Mesothelial cell of epicardium (in vitro differentiated cells): Measurements from ENCODE around the gene PLSCR1. TPM values are rescaled to one million over a fixed set of nuclear protein-coding genes. Genes with fewer than 3 reads are reported as not detected.

ENCODE experiments used
- DNase-seq, 2 experiments: peaks; one replicate each; pipeline ENCODE4 v3.0.0; 2021; ENCODE audit warnings: low spot score in 2 of 2; ENCODE audit not compliant: unreplicated experiment in 2 of 2
- H3K27ac Mint-ChIP-seq: 2 replicates; pipeline ENCODE4 v1.8.0; 2021; ENCODE audit warnings: mixed read lengths
- H3K27me3 Mint-ChIP-seq: 2 replicates; pipeline ENCODE4 v1.8.0; 2021; ENCODE audit warnings: low read depth, mixed read lengths
- H3K36me3 Mint-ChIP-seq: 2 replicates; pipeline ENCODE4 v1.8.0; 2021; ENCODE audit warnings: mixed read lengths
- H3K4me1 Mint-ChIP-seq: 2 replicates; pipeline ENCODE4 v1.8.0; 2021; ENCODE audit warnings: mixed read lengths
- H3K4me3 Mint-ChIP-seq: 2 replicates; pipeline ENCODE4 v1.8.0; 2021; ENCODE audit warnings: mild to moderate bottlenecking, moderate library complexity, mixed read lengths
- H3K9me3 Mint-ChIP-seq: 2 replicates; pipeline ENCODE4 v1.8.0; 2021; ENCODE audit warnings: mixed read lengths
- total RNA-seq: library from RNA; stranded (reverse); gene quantifications from 3 replicates; pipeline ENCODE4 v1.2.1, GENCODE V29; 2021
- TF ChIP-seq, protein P1 (sequence below): fragments of 200-600 bp; sonication (generic); IDR thresholded peaks from one replicate; pipeline ENCODE4 v1.5.0; 2021; ENCODE audit warnings: antibody characterized with exemption; ENCODE audit not compliant: unreplicated experiment

PLSCR1 gene
- total RNA-seq, 1 donor from 2014 or later = 71.0 TPM

DNA sequence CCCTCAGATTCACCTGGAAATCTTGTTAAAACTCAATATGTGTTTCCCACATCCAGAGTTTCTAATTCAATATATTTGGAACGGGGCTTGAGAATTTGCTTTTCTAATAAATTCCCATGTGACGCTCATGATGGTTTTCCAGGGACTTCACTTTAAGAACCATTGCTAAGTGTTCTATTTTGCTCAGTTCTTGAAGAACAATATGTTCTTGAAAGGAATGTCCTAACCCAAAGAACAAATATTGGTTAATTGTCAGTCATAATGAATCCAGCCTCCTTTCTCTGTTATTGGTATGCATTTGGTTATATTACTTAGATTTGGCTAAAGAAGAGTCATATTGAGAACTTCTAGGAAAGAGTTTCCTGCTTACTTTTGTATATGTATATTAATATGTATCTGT, 70.7 kb downstream of the PLSCR1 start:
- TF ChIP-seq, protein P1, sequence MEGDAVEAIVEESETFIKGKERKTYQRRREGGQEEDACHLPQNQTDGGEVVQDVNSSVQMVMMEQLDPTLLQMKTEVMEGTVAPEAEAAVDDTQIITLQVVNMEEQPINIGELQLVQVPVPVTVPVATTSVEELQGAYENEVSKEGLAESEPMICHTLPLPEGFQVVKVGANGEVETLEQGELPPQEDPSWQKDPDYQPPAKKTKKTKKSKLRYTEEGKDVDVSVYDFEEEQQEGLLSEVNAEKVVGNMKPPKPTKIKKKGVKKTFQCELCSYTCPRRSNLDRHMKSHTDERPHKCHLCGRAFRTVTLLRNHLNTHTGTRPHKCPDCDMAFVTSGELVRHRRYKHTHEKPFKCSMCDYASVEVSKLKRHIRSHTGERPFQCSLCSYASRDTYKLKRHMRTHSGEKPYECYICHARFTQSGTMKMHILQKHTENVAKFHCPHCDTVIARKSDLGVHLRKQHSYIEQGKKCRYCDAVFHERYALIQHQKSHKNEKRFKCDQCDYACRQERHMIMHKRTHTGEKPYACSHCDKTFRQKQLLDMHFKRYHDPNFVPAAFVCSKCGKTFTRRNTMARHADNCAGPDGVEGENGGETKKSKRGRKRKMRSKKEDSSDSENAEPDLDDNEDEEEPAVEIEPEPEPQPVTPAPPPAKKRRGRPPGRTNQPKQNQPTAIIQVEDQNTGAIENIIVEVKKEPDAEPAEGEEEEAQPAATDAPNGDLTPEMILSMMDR = no peak
- no peaks in the 10 kb centered on the region for H3K9me3 Mint-ChIP-seq
- H3K4me1 Mint-ChIP-seq = peaks cover under 1% of the 10 kb centered on the region
- H3K27ac Mint-ChIP-seq = no peak overlapping the region
- no peak overlapping the region for H3K4me3 Mint-ChIP-seq
- DNase-seq = no peak
- no peaks in the 10 kb centered on the region for H3K36me3 Mint-ChIP-seq
- no peaks in the 10 kb centered on the region for H3K27me3 Mint-ChIP-seq

DNA sequence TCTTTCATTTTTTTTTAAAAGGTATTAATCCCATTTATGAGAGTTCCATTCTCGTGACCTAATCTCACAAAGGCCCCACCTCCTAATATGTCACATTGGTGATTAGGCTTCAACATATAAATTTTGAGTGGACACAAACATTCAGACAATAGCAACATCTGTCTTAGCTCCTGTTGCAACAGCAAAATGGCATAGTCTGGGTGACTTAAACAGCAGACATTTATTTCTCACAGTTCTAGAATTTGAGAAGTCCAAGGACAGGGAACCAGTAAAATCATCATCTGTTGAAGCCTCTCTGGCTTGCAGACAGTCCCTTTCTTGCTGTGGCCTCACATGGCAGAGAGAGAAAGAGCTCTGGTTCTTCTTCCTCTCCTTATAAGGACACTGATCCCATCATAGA, 71.8 kb downstream of the PLSCR1 start:
- DNase-seq = no peak
- Mint-ChIP-seq H3K4me1 (peaks cover 4% of the 10 kb centered on the region), H3K9me3 (no peaks in the 10 kb centered on the region), H3K36me3 (no peaks in the 10 kb centered on the region), H3K27ac (no peak overlapping the region), H3K4me3 (no peak overlapping the region), H3K27me3 (no peaks in the 10 kb centered on the region)
- TF ChIP-seq, protein P1 = no peak

DNA sequence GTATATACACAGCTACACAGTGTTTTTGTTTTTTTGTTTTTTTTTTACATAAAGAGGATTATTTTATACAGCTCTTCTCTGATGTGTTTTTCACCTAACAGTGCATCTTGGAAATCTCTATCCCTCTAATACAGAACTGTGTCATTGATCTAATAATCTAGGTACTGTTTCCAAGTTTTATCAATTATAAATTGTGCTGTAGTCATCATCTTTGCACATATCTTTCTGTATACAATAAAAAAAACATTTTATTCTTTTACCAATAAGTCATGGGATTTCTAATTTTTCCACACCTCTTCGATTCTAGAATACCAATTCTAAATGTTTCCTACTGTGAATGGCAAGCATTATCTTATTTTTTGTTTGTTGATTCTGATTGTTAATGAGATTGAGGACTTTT, 73.4 kb downstream of the PLSCR1 start:
- no peak overlapping the region for H3K27ac Mint-ChIP-seq
- H3K4me3 Mint-ChIP-seq = no peak overlapping the region
- H3K9me3 Mint-ChIP-seq = no peaks in the 10 kb centered on the region
- TF ChIP-seq, protein P1 = no peak
- peaks cover 7% of the 10 kb centered on the region for H3K4me1 Mint-ChIP-seq
- no peaks in the 10 kb centered on the region for H3K36me3 Mint-ChIP-seq
- no peak for DNase-seq
- no peaks in the 10 kb centered on the region for H3K27me3 Mint-ChIP-seq

DNA sequence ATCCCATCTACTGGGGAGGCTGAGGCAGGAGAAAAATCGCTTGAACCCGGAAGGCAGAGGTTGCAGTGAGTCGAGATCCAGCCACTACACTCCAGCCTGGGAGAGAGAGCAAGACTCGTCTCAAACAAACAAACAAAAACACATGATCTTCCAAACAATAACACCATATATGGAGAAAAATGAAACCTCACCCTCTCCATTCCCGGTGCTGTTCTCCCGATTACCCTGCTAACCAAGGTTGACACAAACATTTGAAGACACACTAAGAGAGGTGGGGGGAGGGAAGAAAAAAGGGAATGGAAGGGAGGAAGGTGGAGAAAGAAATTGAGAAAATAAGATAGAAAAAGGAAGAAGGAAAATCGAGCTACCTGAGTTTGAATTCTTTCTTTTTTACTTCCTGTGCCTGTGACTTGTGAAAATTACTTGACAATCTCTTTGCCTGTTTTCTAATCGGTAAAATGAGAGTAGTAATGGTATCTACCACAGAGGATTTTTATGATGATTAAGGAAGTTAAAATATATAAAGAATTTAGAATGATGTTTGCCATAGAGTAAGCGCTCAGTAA, 73.9 kb downstream of the PLSCR1 start:
- Mint-ChIP-seq H3K27me3 (no peaks in the 10 kb centered on the region), H3K9me3 (no peaks in the 10 kb centered on the region), H3K27ac (no peak overlapping the region), H3K4me1 (peaks cover 7% of the 10 kb centered on the region), H3K4me3 (no peak overlapping the region), H3K36me3 (no peaks in the 10 kb centered on the region)
- no peak for DNase-seq
- TF ChIP-seq, protein P1 = no peak

DNA sequence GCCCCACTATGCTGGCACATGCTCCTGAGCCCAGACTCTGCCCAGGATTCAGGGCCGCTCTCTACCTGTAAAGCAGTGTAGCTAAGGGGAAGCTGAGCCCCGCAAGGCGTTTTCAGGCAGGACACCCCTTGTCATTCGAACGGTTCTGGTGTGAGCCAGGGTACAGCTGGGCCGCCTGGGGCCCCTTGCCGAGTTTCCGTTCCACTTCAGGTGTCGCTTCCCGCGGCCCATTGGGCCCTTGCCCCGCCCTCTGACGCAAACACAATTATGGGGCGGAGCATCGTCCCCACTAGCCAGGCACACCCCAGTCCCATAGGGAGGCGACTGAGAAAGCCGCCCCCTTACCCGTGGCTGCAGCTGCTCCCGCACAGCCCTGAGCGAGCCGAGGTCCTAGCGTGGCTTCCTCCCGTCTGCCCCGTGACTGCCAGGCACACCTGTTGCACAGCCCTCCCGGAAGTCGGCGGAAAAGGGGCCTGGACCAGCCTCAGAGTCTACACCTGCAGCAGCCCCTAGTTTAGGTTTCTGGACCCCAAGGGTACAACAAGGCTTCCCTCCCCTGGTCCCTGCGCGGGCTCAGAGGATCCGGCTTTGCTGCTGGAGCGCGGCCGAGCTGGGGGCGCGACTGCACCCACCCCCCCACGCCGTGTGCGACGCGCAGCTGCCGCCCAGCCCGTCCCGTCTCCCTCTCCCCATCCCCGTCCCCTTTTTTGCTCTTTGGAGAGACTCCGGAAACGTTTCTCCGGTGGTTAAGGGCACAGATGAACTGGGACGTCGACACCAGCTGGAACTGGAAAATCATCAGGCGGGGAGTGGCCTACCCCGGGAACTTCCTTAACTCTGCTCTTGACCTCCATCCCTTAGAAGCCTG, 75.0 kb downstream of the PLSCR1 start, which contains the start of gene PLSCR2:
Gene PLSCR2 (minus strand): TSS at position 412 of the 868 bp plus-strand sequence. CDS start 9,657 bp downstream, outside the sequence.
- no peak within 1 kb of the TSS for H3K4me3 Mint-ChIP-seq
- TF ChIP-seq, protein P1 = no peak
- no peak within 1 kb of the TSS for H3K27ac Mint-ChIP-seq
- no peaks in the 10 kb centered on the region for H3K36me3 Mint-ChIP-seq
- H3K4me1 Mint-ChIP-seq = peaks cover 7% of the 10 kb centered on the region
- H3K9me3 Mint-ChIP-seq = no peaks in the 10 kb centered on the region
- H3K27me3 Mint-ChIP-seq = no peaks in the 10 kb centered on the region
- DNase-seq = no peak
